Skeletal muscle tissue (tissue), 4 donors: ENCODE measurements around the gene KIF21B. TPM values are rescaled to one million over a fixed set of nuclear protein-coding genes. Genes with fewer than 3 reads are reported as not detected.
"Not testable (repeated sequence)": the region's sequence is repeated elsewhere in the genome, so short reads cannot be mapped to it uniquely, and the experiment has no call there.

Experiments used
- H3K27ac ChIP-seq: one replicate; pipeline ENCODE4 v1.7.0; 2013; ENCODE audit warnings: mild to moderate bottlenecking, low read depth, low read length, inconsistent platforms
- H3K27me3 ChIP-seq, 3 donors: one replicate each; pipeline ENCODE4 v1.7.0; 2013; ENCODE audit warnings: low read length in 3 of 3; ENCODE audit not compliant: control insufficient read depth in 3 of 3, insufficient read depth in 3 of 3
- H3K36me3 ChIP-seq, 3 donors: one replicate each; pipeline ENCODE4 v1.7.0; 2013; ENCODE audit warnings: low read length in 3 of 3; ENCODE audit not compliant: control insufficient read depth in 3 of 3, insufficient read depth in 3 of 3
- H3K4me1 ChIP-seq, 3 donors: one replicate each; pipeline ENCODE4 v1.7.0; 2013; ENCODE audit warnings: low read length in 3 of 3, mild to moderate bottlenecking in 3 of 3; ENCODE audit not compliant: control insufficient read depth in 3 of 3, insufficient read depth in 3 of 3
- H3K4me3 ChIP-seq, 3 donors: one replicate each; pipeline ENCODE4 v1.7.0; 2013; ENCODE audit warnings: low read length in 3 of 3
- H3K9ac ChIP-seq, 3 donors: one replicate each; pipeline ENCODE4 v1.7.0; 2013; ENCODE audit warnings: low read length in 3 of 3, mild to moderate bottlenecking in 3 of 3, moderate library complexity in 2 of 3, low read depth in 1 of 3
- H3K9me3 ChIP-seq, 3 donors: one replicate each; pipeline ENCODE4 v1.7.0; 2013; ENCODE audit warnings: low read length in 3 of 3; ENCODE audit not compliant: control insufficient read depth in 3 of 3
- total RNA-seq: library from RNA; depleted of rRNA; stranded (reverse); fragments of >200 nt; gene quantifications from one replicate; pipeline ENCODE4 v1.2.3, GENCODE V29; 2014
- donor health status: Osteomylitis.

The KIF21B gene
- total RNA-seq, 1 donor from 2014 or later, result 1.0 TPM

- Histone ChIP-seq H3K27me3 (peaks cover 0 to 7% (median 0%) of the 10 kb centered on the region in 3 donors), H3K27ac (no peak overlapping the region), H3K4me3 (no peak overlapping the region), H3K36me3 (no peaks in the 10 kb centered on the region), H3K9me3 (no peaks in the 10 kb centered on the region), H3K9ac (no peak overlapping the region), H3K4me1 (no peaks in the 10 kb centered on the region)
Measured at GRCh38 chr1:200960236-200960947, 63.1 kb downstream of the KIF21B start.

- no peak overlapping the region for H3K9ac ChIP-seq
- H3K36me3 ChIP-seq, result no peaks in the 10 kb centered on the region
- no peak overlapping the region for H3K4me3 ChIP-seq
- H3K4me1 ChIP-seq, result peaks cover 0 to 4% (median 2%) of the 10 kb centered on the region in 3 donors
- no peaks in the 10 kb centered on the region for H3K9me3 ChIP-seq
- peaks cover 0 to 4% (median 0%) of the 10 kb centered on the region in 3 donors for H3K27me3 ChIP-seq
- H3K27ac ChIP-seq, result no peak overlapping the region
Measured at GRCh38 chr1:200959411-200959921, 64.0 kb downstream of the KIF21B start.

GRCh38 chr1:200958597-200958996, 64.9 kb downstream of the KIF21B start:
- no peaks in the 10 kb centered on the region for H3K9me3 ChIP-seq
- H3K4me1 ChIP-seq, result peaks cover 0 to 7% (median 6%) of the 10 kb centered on the region in 3 donors
- H3K9ac ChIP-seq, result no peak overlapping the region
- no peak overlapping the region for H3K4me3 ChIP-seq
- no peak overlapping the region for H3K27ac ChIP-seq
- no peaks in the 10 kb centered on the region for H3K36me3 ChIP-seq
- H3K27me3 ChIP-seq, result peaks cover 0 to 4% (median 0%) of the 10 kb centered on the region in 3 donors

- Histone ChIP-seq H3K4me3 (no peak overlapping the region), H3K9me3 (no peaks in the 10 kb centered on the region), H3K27ac (no peak overlapping the region), H3K36me3 (no peaks in the 10 kb centered on the region), H3K4me1 (peaks cover 0 to 7% (median 6%) of the 10 kb centered on the region in 3 donors), H3K9ac (no peak overlapping the region), H3K27me3 (peaks cover 0 to under 1% (median 0%) of the 10 kb centered on the region in 3 donors)
Measured at GRCh38 chr1:200954434-200954833, 69.1 kb downstream of the KIF21B start.

GRCh38 chr1:200951016-200951415, 72.5 kb downstream of the KIF21B start:
- no peak overlapping the region for H3K9ac ChIP-seq
- H3K27ac ChIP-seq, result no peak overlapping the region
- no peaks in the 10 kb centered on the region for H3K36me3 ChIP-seq
- no peaks in the 10 kb centered on the region for H3K27me3 ChIP-seq
- H3K4me3 ChIP-seq, result no peak overlapping the region
- H3K4me1 ChIP-seq, result peaks cover 0 to 7% (median 6%) of the 10 kb centered on the region in 3 donors
- peaks cover 0 to 2% (median 0%) of the 10 kb centered on the region in 3 donors for H3K9me3 ChIP-seq

- no peaks in the 10 kb centered on the region for H3K36me3 ChIP-seq
- H3K27me3 ChIP-seq, result no peaks in the 10 kb centered on the region
- H3K9ac ChIP-seq, result no peak overlapping the region
- no peak overlapping the region for H3K4me3 ChIP-seq
- peaks cover 0 to 5% (median 5%) of the 10 kb centered on the region in 3 donors for H3K4me1 ChIP-seq
- peaks cover 0 to 2% (median 0%) of the 10 kb centered on the region in 3 donors for H3K9me3 ChIP-seq
- H3K27ac ChIP-seq, result no peak overlapping the region
Measured at GRCh38 chr1:200949626-200950025, 73.9 kb downstream of the KIF21B start.

- H3K4me3 ChIP-seq, result no peak overlapping the region
- peaks cover 0 to 2% (median 0%) of the 10 kb centered on the region in 3 donors for H3K9me3 ChIP-seq
- H3K9ac ChIP-seq, result no peak overlapping the region
- H3K27ac ChIP-seq, result no peak overlapping the region
- H3K4me1 ChIP-seq, result no peaks in the 10 kb centered on the region
- H3K27me3 ChIP-seq, result no peaks in the 10 kb centered on the region
- no peaks in the 10 kb centered on the region for H3K36me3 ChIP-seq
Measured at GRCh38 chr1:200947059-200947566, 76.4 kb downstream of the KIF21B start.

- H3K9ac ChIP-seq, result no peak overlapping the region
Measured at GRCh38 chr1:200945111-200945510, 78.4 kb downstream of the KIF21B start.

GRCh38 chr1:200938955-200939354, 84.6 kb downstream of the KIF21B start:
- Histone ChIP-seq H3K27ac (no peak overlapping the region), H3K9ac (no peak overlapping the region), H3K27me3 (no peaks in the 10 kb centered on the region), H3K4me1 (no peaks in the 10 kb centered on the region), H3K4me3 (no peak overlapping the region), H3K36me3 (no peaks in the 10 kb centered on the region), H3K9me3 (no peaks in the 10 kb centered on the region)

More at GRCh38 chr1:200945111-200945510, 78.4 kb downstream of the KIF21B start:
- Histone ChIP-seq H3K27ac (no peak overlapping the region), H3K4me3 (no peak overlapping the region), H3K9me3 (peaks cover 0 to 2% (median 0%) of the 10 kb centered on the region in 3 donors), H3K36me3 (no peaks in the 10 kb centered on the region), H3K27me3 (no peaks in the 10 kb centered on the region), H3K4me1 (no peaks in the 10 kb centered on the region)

GRCh38 chr1:200935286-200935962, 88.1 kb downstream of the KIF21B start:
- H3K4me1 ChIP-seq, H3K9ac ChIP-seq, H3K4me3 ChIP-seq, H3K27ac ChIP-seq, H3K9me3 ChIP-seq, H3K27me3 ChIP-seq, H3K36me3 ChIP-seq: not testable (repeated sequence)
